Measurements from ENCODE around the gene EHBP1.

Gene EHBP1

GRCh38 chr2:63051795-63052333, 346.4 kb downstream of the EHBP1 start:
- no peak for DNase-seq (ENCODE audit: low read depth)

GRCh38 chr2:63052411-63053080, 347.0 kb downstream of the EHBP1 start:
- DNase-seq (ENCODE audit: low read depth), result no peak

- no peak for DNase-seq (ENCODE audit: low read depth)
Measured at GRCh38 chr2:63053081-63053888, 347.8 kb downstream of the EHBP1 start.

- no peak for DNase-seq (ENCODE audit: low read depth)
Measured at GRCh38 chr2:63053889-63054602, 348.5 kb downstream of the EHBP1 start.

- DNase-seq (ENCODE audit: low read depth), result no peak
Measured at GRCh38 chr2:63054841-63055225, 349.3 kb downstream of the EHBP1 start.

GRCh38 chr2:63055226-63056106, 350.0 kb downstream of the EHBP1 start:
- no peak for DNase-seq (ENCODE audit: low read depth)

- DNase-seq (ENCODE audit: low read depth), result no peak
Measured at GRCh38 chr2:63056107-63057050, 350.9 kb downstream of the EHBP1 start.

GRCh38 chr2:63057249-63058143, 352.0 kb downstream of the EHBP1 start:
- no peak for DNase-seq (ENCODE audit: low read depth)

- DNase-seq (ENCODE audit: low read depth), result no peak
Measured at GRCh38 chr2:63058144-63058920, 352.8 kb downstream of the EHBP1 start.

GRCh38 chr2:63058921-63059792, 353.6 kb downstream of the EHBP1 start:
- no peak for DNase-seq (ENCODE audit: low read depth)

- DNase-seq (ENCODE audit: low read depth), result no peak
Measured at GRCh38 chr2:63059793-63060471, 354.4 kb downstream of the EHBP1 start.

- DNase-seq (ENCODE audit: low read depth), result no peak
Measured at GRCh38 chr2:63060472-63060991, 355.0 kb downstream of the EHBP1 start.

- DNase-seq (ENCODE audit: low read depth), result no peak
Measured at GRCh38 chr2:63064197-63064596, 358.7 kb downstream of the EHBP1 start.

- DNase-seq (ENCODE audit: low read depth), result no peak
Measured at GRCh38 chr2:63064661-63065060, 359.1 kb downstream of the EHBP1 start.

- DNase-seq (ENCODE audit: low read depth), result no peak
Measured at GRCh38 chr2:63066265-63066664, 360.8 kb downstream of the EHBP1 start.

- DNase-seq (ENCODE audit: low read depth), result no peak
Measured at GRCh38 chr2:63066838-63067237, 361.3 kb downstream of the EHBP1 start.

GRCh38 chr2:63071664-63072063, 366.2 kb downstream of the EHBP1 start:
- DNase-seq (ENCODE audit: low read depth), result no peak

Data from T follicular helper cell (primary cell).